SK-N-SH (cell line): ENCODE results near the gene KRTAP27-1.

Source experiments
- CHD2 ChIP-seq: fragments of 150-350 bp; IDR thresholded peaks from 2 replicates; pipeline ENCODE4 v1.6.1; 2018; ENCODE audit warnings: low read length; ENCODE audit not compliant: partially characterized antibody
- EP300 ChIP-seq, 2 experiments: IDR thresholded peaks; 2 replicates each; pipeline versions ENCODE4 v1.4.0 to v1.6.1; 2012; ENCODE audit warnings: borderline replicate concordance in 1 of 2, low read depth in 1 of 2, low read length in 1 of 2
- JUND ChIP-seq: IDR thresholded peaks from 2 replicates; pipeline ENCODE4 v1.4.0; 2012
- POLR2AphosphoS5 ChIP-seq: IDR thresholded peaks from 2 replicates; pipeline ENCODE4 v1.6.1; 2012; ENCODE audit warnings: low read depth, low read length
- TF ChIP-seq, protein P1 (sequence below): fragments of 200-600 bp; sonication (generic); IDR thresholded peaks from 2 replicates; pipeline ENCODE4 v1.6.1; 2017; ENCODE audit warnings: antibody characterized with exemption, mild to moderate bottlenecking, moderate library complexity

DNA sequence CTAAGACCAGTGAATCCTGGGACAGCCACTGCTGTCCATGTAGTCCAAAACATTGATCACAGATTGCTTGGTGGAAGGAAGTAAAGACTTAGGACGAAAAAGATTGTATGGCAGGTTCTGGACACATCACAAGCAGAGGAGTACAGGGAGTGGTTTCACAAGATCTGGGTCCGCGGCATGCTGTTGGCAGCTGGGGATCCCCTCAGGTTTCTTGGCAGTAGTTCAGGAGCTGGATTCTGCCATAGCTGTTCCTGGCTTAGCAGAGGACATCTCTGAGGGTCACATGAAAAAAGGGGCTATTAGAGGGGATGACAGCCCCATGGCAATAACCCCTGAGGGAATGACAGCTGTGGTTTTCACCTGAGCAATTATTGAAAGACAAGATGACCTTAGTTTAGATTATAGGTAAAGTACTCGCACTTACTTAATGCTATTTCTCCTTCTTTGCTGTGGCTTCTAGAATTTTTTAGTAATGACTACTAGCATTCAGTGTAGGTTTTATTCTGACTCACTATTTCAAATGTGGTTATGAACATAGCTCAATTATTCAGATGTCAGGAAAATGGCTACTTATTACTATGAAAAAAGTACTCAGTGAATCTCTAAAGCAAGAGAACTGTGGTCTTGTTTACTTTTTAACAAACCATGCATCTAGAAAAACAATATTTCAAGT, 8.2 kb downstream of the KRTAP27-1 start:
- TF ChIP-seq, protein P1, sequence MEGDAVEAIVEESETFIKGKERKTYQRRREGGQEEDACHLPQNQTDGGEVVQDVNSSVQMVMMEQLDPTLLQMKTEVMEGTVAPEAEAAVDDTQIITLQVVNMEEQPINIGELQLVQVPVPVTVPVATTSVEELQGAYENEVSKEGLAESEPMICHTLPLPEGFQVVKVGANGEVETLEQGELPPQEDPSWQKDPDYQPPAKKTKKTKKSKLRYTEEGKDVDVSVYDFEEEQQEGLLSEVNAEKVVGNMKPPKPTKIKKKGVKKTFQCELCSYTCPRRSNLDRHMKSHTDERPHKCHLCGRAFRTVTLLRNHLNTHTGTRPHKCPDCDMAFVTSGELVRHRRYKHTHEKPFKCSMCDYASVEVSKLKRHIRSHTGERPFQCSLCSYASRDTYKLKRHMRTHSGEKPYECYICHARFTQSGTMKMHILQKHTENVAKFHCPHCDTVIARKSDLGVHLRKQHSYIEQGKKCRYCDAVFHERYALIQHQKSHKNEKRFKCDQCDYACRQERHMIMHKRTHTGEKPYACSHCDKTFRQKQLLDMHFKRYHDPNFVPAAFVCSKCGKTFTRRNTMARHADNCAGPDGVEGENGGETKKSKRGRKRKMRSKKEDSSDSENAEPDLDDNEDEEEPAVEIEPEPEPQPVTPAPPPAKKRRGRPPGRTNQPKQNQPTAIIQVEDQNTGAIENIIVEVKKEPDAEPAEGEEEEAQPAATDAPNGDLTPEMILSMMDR = no peak
- TF ChIP-seq EP300 (IDR thresholded peaks at IDR 0.05; ENCODE audit: borderline replicate concordance in 1 of 2, low read depth in 1 of 2, low read length in 1 of 2) (no peak), POLR2AphosphoS5 (no peak), JUND (no peak), CHD2 (no peak)
